Right lung (tissue), 5 donors: Measurements from ENCODE around the gene ZDHHC23. TPM values are rescaled to one million over a fixed set of nuclear protein-coding genes. Genes with fewer than 3 reads are reported as not detected.

Experiments used
- DNase-seq, 2 donors: peaks; one replicate each; pipeline ENCODE4 v3.0.0-alpha.2; 2013
- polyA plus RNA-seq, 5 donors: library from polyadenylated mRNA; unstranded; fragments of 120-200 nt; gene quantifications; one replicate each; pipeline versions ENCODE4 v1.2.1 to v1.2.3, GENCODE V29; 2013; ENCODE audit warnings: inconsistent platforms in 1 of 5, low replicate concordance in 1 of 5; ENCODE audit not compliant: insufficient read length in 5 of 5, insufficient read depth in 1 of 5

Gene ZDHHC23
- polyA plus RNA-seq, 5 donors = 5.2 to 9.3 (median 6.9) TPM

- DNase-seq = no peak
Observed at GRCh38 chr3:114005481-114005880, 57.7 kb downstream of the ZDHHC23 start.

- DNase-seq = no peak
Observed at GRCh38 chr3:114011059-114011797, 63.4 kb downstream of the ZDHHC23 start.

Other genes starting within 250 kb of the ZDHHC23 start
- gene NAA50, start 201.8 kb upstream of the ZDHHC23 start, polyA plus RNA-seq = 100 to 1,000 TPM in 4 of 5 donors, 10 to 100 TPM in 1; 97.5 to 123 (median 109) TPM
- gene ATP6V1A, start 201.0 kb upstream of the ZDHHC23 start, polyA plus RNA-seq = 10 to 100 TPM; 32.9 to 52.6 (median 50.6) TPM
- 1 to 10 TPM; 3.1 to 6.2 (median 5.5) TPM for gene GRAMD1C, start 109.2 kb upstream of the ZDHHC23 start, polyA plus RNA-seq
- 10 to 100 TPM; 15.6 to 24.6 (median 21.5) TPM for gene CCDC191, start 108.5 kb downstream of the ZDHHC23 start, polyA plus RNA-seq
- gene QTRT2, start 108.7 kb downstream of the ZDHHC23 start, polyA plus RNA-seq = 10 to 100 TPM; 23.5 to 38.4 (median 34.4) TPM
- not detected for gene DRD3, start 231.0 kb downstream of the ZDHHC23 start, polyA plus RNA-seq